Measurements from ENCODE around the gene NACC1. TPM values are rescaled to one million over a fixed set of nuclear protein-coding genes. Genes with fewer than 3 reads are reported as not detected.

The NACC1 gene
- total and polyA plus RNA-seq, 7 donors, result 11.9 to 63.4 (median 43.5) TPM

GRCh38 chr19:13150187-13150930, 32.3 kb downstream of the NACC1 start, which contains the start of the genes IER2 and STX10:
Gene IER2, plus strand, starts transcription at chr19:13150411. Its CDS starts 2,776 bp downstream, at chr19:13153187.
Gene STX10, minus strand, starts transcription at chr19:13150375. Its CDS starts 202 bp downstream, at chr19:13150173.
- peak; percentile 74 to 80 (median 75) for ATAC-seq
- Histone ChIP-seq H3K27me3 (ENCODE audit: insufficient read depth in 3 of 3, low read length in 2 of 3) (no peaks in the 10 kb centered on the region), H3K4me3 (peak within 1 kb of the TSS; percentile 93), H3K9me3 (no peaks in the 10 kb centered on the region), H3K36me3 (ENCODE audit: insufficient read depth in 1 of 2, low read depth in 1 of 2) (peaks cover 0 to 13% of the 10 kb centered on the region in 2 donors), H3K4me1 (peaks cover 22% of the 10 kb centered on the region), H3K27ac (peak within 1 kb of the TSS; percentile 96)
- intact Hi-C loops (cut with DNase I), result loop anchor here (1.0 to 5.0 kb wide), 3 partner anchors 32 to 1412 kb away; partner anchors contain the start of gene NACC1 (in 1 of the 2)
- peak; percentile 96 to 98 for DNase-seq
- 0 to 1% (median 0%) methylated on average over 32 to 51 of the region's 51 CpGs for WGBS, 3 donors
- peak; percentile 54 for TF ChIP-seq CTCF (IDR thresholded peaks at IDR 0.05)

- Histone ChIP-seq H3K4me3 (peak overlapping the region; percentile 93), H3K27ac (peak overlapping the region; percentile 96), H3K9me3 (no peaks in the 10 kb centered on the region), H3K4me1 (peaks cover 22% of the 10 kb centered on the region), H3K27me3 (ENCODE audit: insufficient read depth in 3 of 3, low read length in 2 of 3) (no peaks in the 10 kb centered on the region), H3K36me3 (ENCODE audit: insufficient read depth in 1 of 2, low read depth in 1 of 2) (peaks cover 0 to 10% of the 10 kb centered on the region in 2 donors)
- DNase-seq, result no peak
- 0 to 1% (median 0%) methylated on average over 34 of the region's 34 CpGs for WGBS, 3 donors
- TF ChIP-seq CTCF (IDR thresholded peaks at IDR 0.05), result no peak
- ATAC-seq, result peak in 1 of 4 donors; percentile 0
- intact Hi-C loops (cut with DNase I), result loop anchor here (1.0 to 5.0 kb wide), 3 partner anchors 33 to 1411 kb away; partner anchors contain the start of gene NACC1 (in 1 of the 2)
These were observed 33.0 kb downstream of the NACC1 start for GRCh38 chr19:13150931-13151604.

GRCh38 chr19:13151605-13152355, 33.7 kb downstream of the NACC1 start:
- ATAC-seq, result peak; percentile 72 to 77 (median 74)

More at GRCh38 chr19:13151605-13152355, 33.7 kb downstream of the NACC1 start:
- Histone ChIP-seq H3K9me3 (no peaks in the 10 kb centered on the region), H3K27ac (peak overlapping the region; percentile 96), H3K4me3 (peak overlapping the region; percentile 93), H3K27me3 (ENCODE audit: insufficient read depth in 3 of 3, low read length in 2 of 3) (no peaks in the 10 kb centered on the region), H3K36me3 (ENCODE audit: insufficient read depth in 1 of 2, low read depth in 1 of 2) (peaks cover 0 to 3% of the 10 kb centered on the region in 2 donors), H3K4me1 (peaks cover 22% of the 10 kb centered on the region)
- TF ChIP-seq CTCF (IDR thresholded peaks at IDR 0.05), result no peak
- intact Hi-C loops (cut with DNase I), result loop anchor here (5.0 kb wide), 2 partner anchors 691 to 1411 kb away; no protein-coding TSS in a partner anchor
- DNase-seq, result peak; percentile 98 to 99
- WGBS, 3 donors, result 0 to 1% (median 1%) methylated on average over 57 to 71 of the region's 71 CpGs

Measured in psoas muscle (tissue), 8 donors.